HEK293 (cell line): ENCODE measurements around the gene VIPR2.

Source experiments
- CTCF ChIP-seq: fragments of 450-650 bp; formaldehyde crosslinking; IDR thresholded peaks from 2 replicates; pipeline ENCODE4 v1.5.1; 2016; ENCODE audit warnings: missing biosample characterization, missing genetic modification characterization
- MEIS1 ChIP-seq: sonication (generic); formaldehyde crosslinking; IDR thresholded peaks from 2 replicates; pipeline ENCODE4 v1.8.1; 2022; ENCODE audit warnings: missing genetic modification reagents, mild to moderate bottlenecking, borderline replicate concordance
- PRDM10 ChIP-seq: fragments of 450-650 bp; formaldehyde crosslinking; IDR thresholded peaks from 2 replicates; pipeline ENCODE4 v1.5.1; 2016; ENCODE audit warnings: missing biosample characterization, missing genetic modification characterization
- SALL2 ChIP-seq: fragments of 450-650 bp; formaldehyde crosslinking; IDR thresholded peaks from 2 replicates; pipeline ENCODE4 v1.5.0; 2017; ENCODE audit warnings: missing biosample characterization, mild to moderate bottlenecking, missing genetic modification characterization, borderline replicate concordance
- ZNF121 ChIP-seq: fragments of 450-650 bp; formaldehyde crosslinking; IDR thresholded peaks from 2 replicates; pipeline ENCODE4 v1.5.1; 2016; ENCODE audit warnings: missing biosample characterization, missing genetic modification characterization
- ZNF214 ChIP-seq: fragments of 450-650 bp; formaldehyde crosslinking; IDR thresholded peaks from 2 replicates; pipeline ENCODE4 v1.5.1; 2017; ENCODE audit warnings: missing biosample characterization, mild to moderate bottlenecking, missing genetic modification characterization, borderline replicate concordance
- ZNF274 ChIP-seq, 2 experiments: fragments of 200-500 bp in 1 of 2; fragments of 450-650 bp in 1 of 2; sonication (Bioruptor generic) in 1 of 2; formaldehyde crosslinking in 1 of 2; IDR thresholded peaks; 2 replicates each; pipeline versions ENCODE4 v1.5.1 to v1.6.1; 2014 to 2016; ENCODE audit warnings: borderline replicate concordance in 1 of 2, inconsistent platforms in 1 of 2, low read length in 1 of 2, missing biosample characterization in 1 of 2, missing genetic modification characterization in 1 of 2
- ZNF548 ChIP-seq: fragments of 450-650 bp; formaldehyde crosslinking; IDR thresholded peaks from 2 replicates; pipeline ENCODE4 v1.5.1; 2016; ENCODE audit warnings: missing biosample characterization, missing genetic modification characterization
- ZNF623 ChIP-seq: fragments of 450-650 bp; formaldehyde crosslinking; IDR thresholded peaks from 2 replicates; pipeline ENCODE4 v1.5.1; 2016; ENCODE audit warnings: missing biosample characterization, missing genetic modification characterization
- ZNF658 ChIP-seq: fragments of 450-650 bp; formaldehyde crosslinking; IDR thresholded peaks from 2 replicates; pipeline ENCODE4; 2016; ENCODE audit warnings: missing biosample characterization, missing genetic modification characterization
- ZNF660 ChIP-seq: fragments of 450-650 bp; IDR thresholded peaks from 2 replicates; pipeline ENCODE4 v1.5.1; 2018; ENCODE audit warnings: missing biosample characterization, mild to moderate bottlenecking, missing genetic modification characterization
- ZXDB ChIP-seq: fragments of 450-650 bp; formaldehyde crosslinking; IDR thresholded peaks from 2 replicates; pipeline ENCODE4 v1.5.1; 2016; ENCODE audit warnings: missing biosample characterization, missing genetic modification characterization
- TF ChIP-seq, protein P1 (sequence below): fragments of 450-650 bp; formaldehyde crosslinking; IDR thresholded peaks from 2 replicates; pipeline ENCODE4 v1.5.1; 2016; ENCODE audit warnings: missing biosample characterization, missing genetic modification characterization
- TF ChIP-seq, protein P2 (sequence below): fragments of 450-650 bp; formaldehyde crosslinking; IDR thresholded peaks from 2 replicates; pipeline ENCODE4 v1.5.1; 2016; ENCODE audit warnings: missing biosample characterization, missing genetic modification characterization

- no peak for TF ChIP-seq CTCF (tag by site-specific recombination)
- TF ChIP-seq, protein P1, sequence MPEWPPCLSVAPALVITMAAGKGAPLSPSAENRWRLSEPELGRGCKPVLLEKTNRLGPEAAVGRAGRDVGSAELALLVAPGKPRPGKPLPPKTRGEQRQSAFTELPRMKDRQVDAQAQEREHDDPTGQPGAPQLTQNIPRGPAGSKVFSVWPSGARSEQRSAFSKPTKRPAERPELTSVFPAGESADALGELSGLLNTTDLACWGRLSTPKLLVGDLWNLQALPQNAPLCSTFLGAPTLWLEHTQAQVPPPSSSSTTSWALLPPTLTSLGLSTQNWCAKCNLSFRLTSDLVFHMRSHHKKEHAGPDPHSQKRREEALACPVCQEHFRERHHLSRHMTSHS (tag by site-specific recombination) = no peak
- TF ChIP-seq ZXDB = no peak
- TF ChIP-seq ZNF660 (tag by site-specific recombination) = no peak
- no peak for TF ChIP-seq ZNF274 (IDR thresholded peaks at IDR 0.05; ENCODE audit: low read length)
- TF ChIP-seq ZNF274 (tag by site-specific recombination; IDR thresholded peaks at IDR 0.05; ENCODE audit: borderline replicate concordance) = no peak
- TF ChIP-seq MEIS1 (CRISPR knock-in tag) = no peak
- no peak for TF ChIP-seq ZNF121 (tag by site-specific recombination)
- TF ChIP-seq ZNF548 (tag by site-specific recombination) = no peak
- no peak for TF ChIP-seq PRDM10 (tag by site-specific recombination)
- TF ChIP-seq SALL2 (tag by site-specific recombination) = no peak
- TF ChIP-seq ZNF623 (tag by site-specific recombination) = no peak
- TF ChIP-seq, protein P2, sequence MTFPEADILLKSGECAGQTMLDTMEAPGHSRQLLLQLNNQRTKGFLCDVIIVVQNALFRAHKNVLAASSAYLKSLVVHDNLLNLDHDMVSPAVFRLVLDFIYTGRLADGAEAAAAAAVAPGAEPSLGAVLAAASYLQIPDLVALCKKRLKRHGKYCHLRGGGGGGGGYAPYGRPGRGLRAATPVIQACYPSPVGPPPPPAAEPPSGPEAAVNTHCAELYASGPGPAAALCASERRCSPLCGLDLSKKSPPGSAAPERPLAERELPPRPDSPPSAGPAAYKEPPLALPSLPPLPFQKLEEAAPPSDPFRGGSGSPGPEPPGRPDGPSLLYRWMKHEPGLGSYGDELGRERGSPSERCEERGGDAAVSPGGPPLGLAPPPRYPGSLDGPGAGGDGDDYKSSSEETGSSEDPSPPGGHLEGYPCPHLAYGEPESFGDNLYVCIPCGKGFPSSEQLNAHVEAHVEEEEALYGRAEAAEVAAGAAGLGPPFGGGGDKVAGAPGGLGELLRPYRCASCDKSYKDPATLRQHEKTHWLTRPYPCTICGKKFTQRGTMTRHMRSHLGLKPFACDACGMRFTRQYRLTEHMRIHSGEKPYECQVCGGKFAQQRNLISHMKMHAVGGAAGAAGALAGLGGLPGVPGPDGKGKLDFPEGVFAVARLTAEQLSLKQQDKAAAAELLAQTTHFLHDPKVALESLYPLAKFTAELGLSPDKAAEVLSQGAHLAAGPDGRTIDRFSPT (tag by site-specific recombination) = no peak
- no peak for TF ChIP-seq ZNF658 (tag by site-specific recombination)
- TF ChIP-seq ZNF214 (tag by site-specific recombination) = no peak
These were observed 118.2 kb downstream of the VIPR2 start for GRCh38 chr7:159026271-159027055.
